HepG2 (cell line): ENCODE measurements around the gene SCYGR5. TPM values are rescaled to one million over a fixed set of nuclear protein-coding genes. Genes with fewer than 3 reads are reported as not detected.

Experiments
- ARID3A ChIP-seq: IDR thresholded peaks from 2 replicates; pipeline ENCODE4 v1.6.1; 2012; ENCODE audit warnings: low read depth, low read length, improper control_type of control experiment
- DPF2 ChIP-seq: sonication (generic); formaldehyde crosslinking; IDR thresholded peaks from 2 replicates; pipeline ENCODE4 v1.4.0; 2020; ENCODE audit warnings: mild to moderate bottlenecking, low read depth, missing genetic modification reagents, borderline replicate concordance
- ERF ChIP-seq: IDR thresholded peaks from 2 replicates; pipeline ENCODE4 v1.6.1; 2018; ENCODE audit warnings: missing biosample characterization, missing genetic modification reagents
- HNF1A ChIP-seq, 2 experiments: sonication (generic) in 1 of 2; formaldehyde crosslinking in 1 of 2; IDR thresholded peaks; 2 replicates each; pipeline versions ENCODE4 v1.4.0 to v1.6.1; 2016 to 2020; ENCODE audit warnings: borderline replicate concordance in 1 of 2, low read depth in 1 of 2, mild to moderate bottlenecking in 1 of 2, missing genetic modification reagents in 1 of 2
- HNF4A ChIP-seq: sonication (generic); formaldehyde crosslinking; IDR thresholded peaks from 2 replicates; pipeline ENCODE4 v1.4.0; 2020; ENCODE audit warnings: missing genetic modification reagents
- SOX6 ChIP-seq, 2 experiments: fragments of 450-650 bp in 1 of 2; sonication (generic) in 1 of 2; formaldehyde crosslinking in 1 of 2; IDR thresholded peaks; 2 replicates each; pipeline versions ENCODE4 v1.4.0 to v1.6.1; 2017 to 2020; ENCODE audit warnings: antibody characterized with exemption in 1 of 2, mild to moderate bottlenecking in 1 of 2, missing genetic modification reagents in 1 of 2
- USF2 ChIP-seq, 2 experiments: sonication (generic) in 1 of 2; formaldehyde crosslinking in 1 of 2; IDR thresholded peaks; 2 replicates each; pipeline versions ENCODE4 v1.5.1 to v1.6.1; 2011 to 2020; ENCODE audit warnings: borderline replicate concordance in 1 of 2, low read depth in 1 of 2, low read length in 1 of 2, mild to moderate bottlenecking in 1 of 2, missing genetic modification reagents in 1 of 2, moderate library complexity in 1 of 2
- ZBTB4 ChIP-seq: sonication (generic); formaldehyde crosslinking; IDR thresholded peaks from 2 replicates; pipeline ENCODE4 v1.4.0; 2020; ENCODE audit warnings: missing genetic modification reagents, mild to moderate bottlenecking, borderline replicate concordance
- ZBTB7A ChIP-seq: sonication (generic); formaldehyde crosslinking; IDR thresholded peaks from 2 replicates; pipeline ENCODE4 v1.8.0; 2022; ENCODE audit warnings: mild to moderate bottlenecking, missing genetic modification reagents
- ZNF331 ChIP-seq: sonication (generic); formaldehyde crosslinking; IDR thresholded peaks from 2 replicates; pipeline ENCODE4 v1.4.0; 2020; ENCODE audit warnings: missing genetic modification reagents
- ZNF503 ChIP-seq: sonication (generic); formaldehyde crosslinking; IDR thresholded peaks from 2 replicates; pipeline ENCODE4 v1.4.0; 2020; ENCODE audit warnings: missing genetic modification reagents
- ZNF614 ChIP-seq: IDR thresholded peaks from 2 replicates; pipeline ENCODE4 v1.6.1; 2018; ENCODE audit warnings: missing biosample characterization, missing genetic modification reagents, inconsistent platforms, borderline replicate concordance
- ZNF644 ChIP-seq: IDR thresholded peaks from 2 replicates; pipeline ENCODE4 v1.6.1; 2016; ENCODE audit warnings: low read depth
- polyA plus RNA-seq, 8 experiments: library from polyadenylated mRNA; depleted of rRNA in 3 of 8; stranded (reverse) in 7 of 8; unstranded in 1 of 8; fragments of >200 nt; fragmentation: Illumina TruSeq in 4 of 8; extraction: Trizol in 4 of 8; gene quantifications; 2 replicates each; pipeline versions ENCODE4 v1.2.1 to v1.2.3, GENCODE V29; 2011 to 2016; ENCODE audit warnings: low read depth in 4 of 8, missing spikeins in 1 of 8, mixed read lengths in 1 of 8; ENCODE audit not compliant: insufficient read depth in 1 of 8
- total RNA-seq, 5 experiments: library from RNA; depleted of rRNA; stranded (reverse); fragments of >200 nt; fragmentation: Illumina TruSeq; extraction: Trizol; gene quantifications; 2 replicates each; pipeline ENCODE4 v1.2.3, GENCODE V29; 2016; ENCODE audit warnings: low read depth in 1 of 5

SCYGR5 gene
- total and polyA plus RNA-seq, 2 of the 13 experiments (the other 11 are each of a cell fraction or from before 2014, with no cell fraction given), result not detected

- peak; percentile 71; the same call in 1 of the 2 replicates for TF ChIP-seq HNF1A (IDR thresholded peaks at IDR 0.05; ENCODE audit: low read depth)
- peak; percentile 58; the same call in 1 of the 2 replicates for TF ChIP-seq HNF1A (CRISPR knock-in tag; IDR thresholded peaks at IDR 0.05; ENCODE audit: borderline replicate concordance)
- peak; percentile 62; the same call in 1 of the 2 replicates for TF ChIP-seq ZBTB7A (CRISPR knock-in tag)
- TF ChIP-seq ERF (CRISPR knock-in tag), result 0 out of 2 replicates have a peak, but pooled peaks have one; percentile 17
- TF ChIP-seq ZNF331 (CRISPR knock-in tag), result peak; percentile 54; the same call in 1 of the 2 replicates
- peak; percentile 68; the same call in 1 of the 2 replicates for TF ChIP-seq DPF2 (CRISPR knock-in tag)
- no peak; the same call in 1 of the 2 replicates for TF ChIP-seq ZNF614 (CRISPR knock-in tag)
- no peak for TF ChIP-seq USF2 (IDR thresholded peaks at IDR 0.05; ENCODE audit: low read depth, low read length)
- TF ChIP-seq USF2 (CRISPR knock-in tag; IDR thresholded peaks at IDR 0.05; ENCODE audit: borderline replicate concordance), result no peak
- TF ChIP-seq ZNF644 (CRISPR knock-in tag), result peak; percentile 72
- peak; percentile 93; the same call in 1 of the 2 replicates for TF ChIP-seq SOX6 (IDR thresholded peaks at IDR 0.05)
- peak; percentile 99 for TF ChIP-seq SOX6 (CRISPR knock-in tag; IDR thresholded peaks at IDR 0.05)
- TF ChIP-seq ZBTB4, result 0 out of 2 replicates have a peak, but pooled peaks have one; percentile 50
- peak; percentile 87 for TF ChIP-seq HNF4A (CRISPR knock-in tag)
- TF ChIP-seq ZNF503, result peak; percentile 80
- TF ChIP-seq ARID3A, result peak; percentile 89
Measured at GRCh38 chr2:227643990-227644551, 22.5 kb upstream of the SCYGR5 start (continued).
